AG10803 (cell line): ENCODE data around the gene ZBTB33.

Experiments used
- DNase-seq: peaks from one replicate; pipeline ENCODE4 v3.0.0; 2010; ENCODE audit warnings: low read depth
- H3K4me3 ChIP-seq: 2 replicates; pipeline ENCODE4 v1.5.1; 2011; ENCODE audit warnings: mild to moderate bottlenecking, low read length, control low read depth
- CTCF ChIP-seq: conservative IDR thresholded peaks from 2 replicates; pipeline ENCODE4 v1.5.1; 2011; ENCODE audit warnings: mild to moderate bottlenecking, low read length, control low read depth, inconsistent platforms

ZBTB33 gene

DNA sequence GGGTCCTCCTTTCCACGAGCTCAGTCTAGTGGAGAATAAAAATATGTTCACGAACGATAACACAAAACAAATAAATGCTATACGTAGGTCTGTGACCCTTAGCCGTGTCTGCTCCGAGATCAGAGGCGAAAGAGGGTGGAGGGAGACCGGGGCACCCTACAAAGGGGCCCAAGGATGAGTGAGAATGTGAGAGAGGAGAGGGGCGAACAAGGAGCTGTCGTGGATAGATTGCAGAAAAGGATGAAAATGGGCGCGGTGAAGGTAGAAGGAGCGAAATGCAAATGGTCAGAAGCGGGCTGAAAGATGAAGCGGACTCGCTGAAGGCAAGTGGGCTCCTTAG lies 6.2 kb upstream of the ZBTB33 start:
- TF ChIP-seq CTCF: no peak
- H3K4me3 ChIP-seq: peak overlapping the region; percentile 82
- no peak for DNase-seq

- TF ChIP-seq CTCF: no peak
- peak overlapping the region; percentile 82 for H3K4me3 ChIP-seq
- peak; percentile 80 for DNase-seq
Measured at GRCh38 chrX:120244735-120245498, 5.7 kb upstream of the ZBTB33 start.

DNA sequence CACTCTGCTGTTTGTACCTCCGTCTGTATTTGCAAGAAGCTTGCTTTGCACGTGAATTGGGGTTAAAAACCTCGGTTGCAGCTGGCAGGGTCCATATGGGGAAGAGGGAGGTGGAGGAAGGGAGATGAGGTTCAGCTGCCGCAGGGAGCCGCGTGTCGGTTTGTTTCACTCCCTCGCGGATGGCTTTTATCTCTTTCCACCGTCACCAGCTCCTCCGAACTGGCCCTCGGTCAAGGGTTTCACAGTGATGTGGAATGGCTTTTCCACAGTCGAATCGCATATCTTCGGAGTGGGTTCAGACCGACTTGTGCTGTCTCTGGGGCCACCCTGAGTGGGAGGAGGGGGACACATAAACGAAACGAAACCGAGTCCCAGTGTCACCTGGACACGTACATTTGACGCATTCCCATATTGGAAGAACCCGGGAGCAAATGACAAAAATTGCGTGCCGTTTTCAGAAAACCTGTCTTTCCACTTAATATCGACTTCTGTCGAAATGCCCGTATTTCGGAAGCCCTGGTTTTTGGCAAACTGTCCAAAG lies 929 bp downstream of the ZBTB33 start:
- TF ChIP-seq CTCF: no peak
- peak; percentile 18 for DNase-seq
- H3K4me3 ChIP-seq: peak overlapping the region; percentile 78

GRCh38 chrX:120253784-120254183 lies 3.2 kb downstream of the ZBTB33 start:
- no peak for DNase-seq
- TF ChIP-seq CTCF: no peak
- no peak overlapping the region for H3K4me3 ChIP-seq

DNA sequence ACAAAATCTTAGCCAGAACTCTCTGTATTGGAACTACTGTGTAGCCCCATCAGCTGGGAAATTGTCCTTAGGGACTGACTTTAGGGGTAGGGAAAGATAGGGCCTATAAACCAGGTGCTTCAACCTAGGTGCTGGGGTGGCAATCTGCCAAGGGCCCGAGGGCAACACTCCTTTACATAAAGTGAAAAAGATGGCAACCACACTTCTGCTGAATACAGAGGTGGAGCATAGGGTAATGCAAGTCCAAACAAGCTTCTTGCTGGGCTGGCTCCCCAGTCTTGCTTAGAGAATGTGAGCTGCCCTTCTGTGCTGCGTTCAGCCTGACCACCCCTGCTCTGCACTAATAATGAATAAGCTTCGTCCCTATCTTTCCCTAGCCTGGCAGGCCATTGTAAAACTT lies 9.8 kb downstream of the ZBTB33 start:
- H3K4me3 ChIP-seq: no peak overlapping the region
- TF ChIP-seq CTCF: no peak
- DNase-seq: no peak

DNA sequence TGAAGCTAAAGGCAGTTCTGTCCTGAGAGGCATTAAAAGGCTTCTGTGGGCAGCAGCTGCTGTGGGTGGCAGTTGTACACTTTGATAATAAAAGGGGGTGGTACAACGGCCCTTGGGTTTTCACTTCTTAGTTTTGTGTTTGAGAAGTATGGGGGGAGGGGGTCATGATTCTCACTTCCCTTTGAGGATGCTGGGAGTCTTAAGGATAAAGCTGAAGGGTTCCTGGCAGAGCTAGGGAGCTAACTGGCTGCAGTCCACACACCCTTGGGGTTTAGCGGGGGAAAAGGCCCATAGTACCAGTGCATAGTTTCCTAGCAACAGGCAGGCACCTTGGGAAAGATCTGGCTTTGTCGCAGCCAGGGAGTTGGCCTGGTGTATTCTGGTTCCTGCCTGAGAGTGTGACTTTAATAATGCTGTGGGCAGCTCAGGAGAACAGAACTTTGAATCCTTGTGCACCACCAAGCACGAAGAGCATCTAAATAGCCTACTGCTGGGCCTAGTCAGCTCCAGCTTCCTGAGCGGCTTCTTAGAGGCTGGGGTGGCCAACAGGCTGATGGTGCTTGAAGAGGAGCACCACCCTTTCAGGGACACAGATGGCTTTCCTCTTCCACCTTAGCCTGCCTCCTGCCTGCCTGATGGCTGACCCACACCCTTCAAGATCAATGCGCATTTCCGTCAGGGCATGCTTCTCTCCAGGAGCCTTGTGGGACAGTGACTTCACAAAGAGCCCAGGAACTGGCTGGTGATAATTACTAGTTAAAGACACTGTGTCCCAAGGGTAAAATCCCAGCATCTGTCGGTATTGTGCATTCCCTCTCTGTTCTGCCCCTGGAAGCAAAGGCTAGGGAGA lies 12.5 kb downstream of the ZBTB33 start:
- TF ChIP-seq CTCF: no peak
- DNase-seq: no peak
- no peak overlapping the region for H3K4me3 ChIP-seq
